Erythroblast (primary cell): ENCODE results near the gene DIPK1B.
"Not testable (repeated sequence)": the region's sequence is repeated elsewhere in the genome, so short reads cannot be mapped to it uniquely, and the experiment has no call there.

ENCODE experiments used
- DNase-seq, 2 experiments: peaks; one replicate each; lab custom pipeline; 2025; lab: John Stamatoyannopoulos, UW
- GATA1 ChIP-seq: IDR thresholded peaks from 2 replicates; pipeline ENCODE4 v1.6.1; 2011; ENCODE audit warnings: low read depth, mild to moderate bottlenecking, control low read depth, low read length, moderate library complexity
- POLR2A ChIP-seq: IDR thresholded peaks from 2 replicates; pipeline ENCODE4 v1.6.1; 2011; ENCODE audit warnings: mild to moderate bottlenecking, low read length

DIPK1B gene

DNA sequence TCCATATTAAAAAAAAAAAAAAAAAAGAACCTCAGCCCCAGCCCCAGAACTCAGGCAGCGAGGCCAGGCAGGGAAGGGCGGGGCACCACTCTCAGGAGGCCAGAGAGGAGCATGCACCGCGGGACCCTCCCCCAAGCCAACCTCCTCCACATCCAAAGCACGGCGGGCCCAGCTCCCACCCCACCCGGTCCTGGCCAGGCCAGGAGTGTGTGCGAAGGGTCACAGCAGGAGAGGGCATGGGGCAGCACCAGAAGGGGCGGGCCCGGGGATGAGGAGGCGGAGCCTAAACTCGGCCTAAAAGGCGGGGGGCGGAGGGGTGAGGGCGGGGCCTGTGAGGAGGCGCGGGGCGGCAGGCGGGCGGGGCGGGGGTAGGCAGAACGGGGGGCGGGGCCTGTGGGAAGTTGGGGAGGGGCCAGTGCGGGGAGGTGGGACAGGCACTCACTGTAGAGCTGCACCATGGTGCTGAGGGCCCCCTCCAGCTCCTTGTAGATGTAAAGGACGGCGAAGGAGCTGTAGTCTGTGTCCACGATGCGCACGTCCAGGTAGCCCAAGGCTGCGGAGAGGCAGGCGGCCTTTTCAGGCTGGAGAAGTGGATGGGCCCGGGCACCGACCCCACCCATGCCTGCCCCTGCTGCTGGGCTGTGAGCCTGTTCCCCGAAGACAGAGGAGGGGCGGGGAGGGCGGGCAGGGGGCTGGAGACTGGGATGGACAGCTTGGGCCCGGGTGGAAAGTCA is 50.7 kb downstream of the DIPK1B start:
- peak; percentile 73 to 76 for DNase-seq
- TF ChIP-seq POLR2A (no peak), GATA1 (no peak)

DNA sequence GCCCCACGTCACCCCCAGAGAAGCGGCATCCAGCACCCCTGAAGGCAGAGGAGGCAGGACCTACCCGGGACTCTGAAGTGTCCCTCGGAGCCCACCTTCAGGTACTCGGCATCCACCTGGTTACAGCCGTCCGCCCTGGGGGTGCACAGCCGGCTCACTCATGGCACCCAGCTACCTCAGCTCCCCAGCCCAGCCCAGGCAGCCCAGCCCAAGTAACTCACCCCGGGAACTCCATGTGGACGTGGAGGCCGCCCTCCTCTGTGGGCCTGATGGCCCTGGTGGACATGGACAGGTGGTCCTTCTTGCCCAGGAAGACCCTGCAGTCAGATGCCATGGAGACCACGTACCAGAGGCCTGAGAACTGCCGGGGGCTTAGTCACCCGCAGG is 51.3 kb downstream of the DIPK1B start:
- TF ChIP-seq GATA1: no peak
- no peak for TF ChIP-seq POLR2A
- DNase-seq: no peak

DNA sequence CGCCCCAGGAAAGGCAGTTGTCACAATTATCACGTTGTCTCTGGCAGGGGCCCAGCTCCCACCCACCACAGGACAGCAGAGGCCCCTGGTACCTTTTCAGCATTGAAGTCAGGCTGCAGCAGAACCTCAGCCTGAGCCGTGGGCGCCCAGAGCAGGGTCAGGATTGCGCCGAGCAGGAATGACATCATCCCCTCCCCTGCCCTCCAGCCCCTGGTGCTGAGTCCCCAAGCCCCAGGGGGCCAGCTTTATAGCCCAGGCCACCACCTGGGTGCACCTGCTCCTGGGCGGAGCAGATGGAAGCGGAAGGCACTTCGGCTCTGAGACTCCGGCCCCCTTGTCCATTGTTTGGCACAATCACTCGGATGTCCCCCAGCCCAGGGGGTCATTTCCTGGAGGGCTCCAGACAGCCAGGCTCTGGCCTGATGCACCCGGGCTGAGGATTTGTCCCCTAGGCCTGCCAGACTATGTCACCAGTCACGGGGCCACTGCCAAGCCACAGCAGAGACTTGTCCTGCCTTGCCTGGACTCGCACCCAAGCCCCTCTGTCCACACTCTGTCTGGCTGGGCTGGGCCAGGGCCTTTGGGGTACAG is 52.0 kb downstream of the DIPK1B start, which contains the start of gene LCN15:
TSS of gene LCN15 (minus strand) at position 218 of the 591 bp plus-strand sequence. CDS start at position 188, 30 bp downstream.
- no peak for DNase-seq
- no peak for TF ChIP-seq POLR2A
- TF ChIP-seq GATA1: no peak

DNA sequence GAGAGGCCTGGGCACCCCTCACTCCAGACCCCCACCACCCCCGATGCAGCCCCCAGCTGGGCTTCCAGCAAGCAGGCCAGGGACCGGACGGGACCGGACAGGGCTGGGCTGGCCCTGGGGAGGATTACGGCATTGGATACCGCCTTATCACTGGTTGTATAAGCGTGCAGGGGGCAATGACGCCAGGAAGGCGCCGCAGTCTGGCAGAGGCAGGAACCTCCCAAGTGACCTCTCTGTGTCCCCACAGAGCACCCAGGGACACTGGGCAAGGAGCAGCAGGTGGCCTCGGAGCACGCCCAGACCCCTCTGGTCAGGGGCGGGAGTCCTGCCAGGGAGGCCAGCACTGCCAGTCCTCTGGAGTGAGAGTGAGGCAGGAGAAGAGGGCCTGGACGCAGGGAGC is 52.7 kb downstream of the DIPK1B start:
- TF ChIP-seq GATA1: no peak
- no peak for TF ChIP-seq POLR2A
- no peak for DNase-seq

DNA sequence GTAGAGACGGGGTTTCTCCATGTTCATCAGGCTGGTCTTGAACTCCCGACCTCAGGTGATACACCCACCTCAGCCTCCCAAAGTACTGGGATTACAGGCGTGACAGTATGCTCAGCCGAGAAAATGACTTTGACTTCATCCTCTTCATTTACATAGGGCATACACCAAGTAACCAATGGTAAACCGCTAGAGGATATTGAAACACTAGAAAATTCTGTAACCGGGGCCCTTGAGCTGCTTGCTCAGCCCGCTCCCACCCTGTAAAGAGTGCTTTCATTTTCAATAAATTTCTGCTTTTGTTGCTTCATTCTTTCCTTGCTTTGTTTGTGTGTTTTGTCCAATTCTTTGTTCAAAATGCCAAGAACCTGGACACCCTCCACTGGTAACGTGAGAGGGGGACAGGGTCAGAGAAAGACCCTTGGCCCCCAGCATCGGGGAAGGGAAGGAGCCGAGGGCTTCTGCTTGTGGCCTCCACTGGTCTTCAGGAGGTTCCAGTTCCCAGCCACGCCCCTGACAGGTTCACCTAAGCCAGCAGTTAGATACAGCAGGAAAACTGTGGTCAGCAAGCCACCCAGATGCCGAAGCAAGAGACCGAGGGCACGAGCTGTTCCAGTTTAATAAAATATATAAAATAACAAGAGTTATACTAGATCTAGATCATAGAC is 53.5 kb downstream of the DIPK1B start:
- not testable (repeated sequence) for DNase-seq

DNA sequence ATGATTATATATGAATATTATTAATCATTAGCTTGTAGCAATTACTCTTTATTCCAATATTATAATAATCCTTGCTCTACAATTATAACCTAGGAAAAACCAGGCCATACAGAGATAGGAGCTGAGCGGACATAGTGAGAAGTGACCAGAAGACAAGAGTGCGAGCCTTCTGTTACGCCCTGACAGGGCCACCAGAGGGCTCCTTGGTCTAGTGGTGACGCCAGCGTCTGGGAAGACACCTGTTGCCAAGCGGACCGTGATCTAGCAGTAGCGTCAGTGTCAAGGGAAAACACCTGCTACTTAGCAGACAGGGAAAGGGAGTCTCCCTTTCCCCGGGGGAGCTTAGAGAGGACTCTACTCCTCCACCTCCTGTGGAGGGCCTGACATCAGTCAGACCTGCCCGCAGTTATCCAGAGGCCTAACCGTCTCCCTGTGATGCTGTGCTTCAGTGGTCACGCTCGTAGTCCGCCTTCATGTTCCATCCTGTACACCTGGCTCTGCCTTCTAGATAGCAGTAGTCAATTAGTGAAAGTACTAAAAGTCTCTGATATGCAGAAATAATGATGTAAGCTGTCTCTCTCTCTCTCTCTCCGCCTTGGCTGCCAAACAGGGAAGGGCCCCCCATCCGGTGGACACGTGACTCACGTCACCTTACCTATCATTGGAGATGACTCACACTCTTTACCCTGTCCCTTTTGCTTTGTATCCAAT is 54.2 kb downstream of the DIPK1B start:
- DNase-seq: peak; percentile 53 to 62

DNA sequence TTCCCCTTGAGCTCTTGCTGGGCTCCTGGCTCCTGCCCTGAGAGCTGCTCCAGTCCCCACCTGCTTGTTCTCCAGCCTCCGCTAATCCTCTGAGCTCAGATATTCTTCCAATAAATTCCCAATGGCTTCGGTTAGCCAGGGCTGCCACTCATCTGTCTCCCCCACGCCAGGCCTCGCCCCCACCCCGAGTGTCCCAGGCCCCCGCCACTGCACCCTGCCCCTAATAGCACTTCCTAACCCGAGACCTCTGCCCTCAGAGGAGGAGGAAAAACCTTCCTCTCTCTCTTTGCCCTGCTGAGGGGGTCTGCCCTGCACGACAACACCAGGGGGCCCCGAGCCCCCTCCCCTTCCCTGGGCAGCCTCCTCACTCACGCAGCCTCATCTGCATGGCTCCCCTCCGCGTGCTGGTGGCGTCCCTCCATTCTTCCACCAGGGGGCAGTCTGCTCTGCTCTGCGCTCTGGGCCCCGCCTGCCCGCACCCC is 57.4 kb downstream of the DIPK1B start:
- DNase-seq: peak; percentile 60 to 64
- TF ChIP-seq POLR2A (no peak), GATA1 (no peak)

DNA sequence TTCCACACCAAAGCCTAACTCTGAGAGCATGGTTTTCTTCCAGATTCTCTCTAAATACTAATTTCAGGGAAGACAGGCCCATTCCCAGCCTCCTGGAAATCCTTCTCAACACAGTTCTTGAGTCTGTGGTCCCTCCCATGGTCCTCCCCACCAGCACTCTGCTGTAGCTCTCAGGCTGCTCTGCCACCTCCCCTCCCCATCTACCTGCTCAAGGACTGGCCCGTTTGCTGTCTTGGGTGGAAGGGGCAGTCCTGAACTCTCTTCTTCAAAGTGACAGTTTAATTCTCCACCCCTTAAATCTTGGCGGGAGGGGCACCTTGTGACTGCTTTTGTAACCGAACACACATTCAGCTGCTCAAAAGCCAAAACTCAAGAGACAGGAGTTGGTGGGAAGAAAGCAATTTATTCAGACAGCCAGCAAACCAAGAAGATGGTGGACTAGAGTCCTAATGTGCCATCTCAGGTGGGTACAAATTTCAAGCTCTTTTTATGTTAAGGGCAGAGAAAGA is 59.6 kb downstream of the DIPK1B start:
- TF ChIP-seq GATA1 (no peak), POLR2A (no peak)

DNA sequence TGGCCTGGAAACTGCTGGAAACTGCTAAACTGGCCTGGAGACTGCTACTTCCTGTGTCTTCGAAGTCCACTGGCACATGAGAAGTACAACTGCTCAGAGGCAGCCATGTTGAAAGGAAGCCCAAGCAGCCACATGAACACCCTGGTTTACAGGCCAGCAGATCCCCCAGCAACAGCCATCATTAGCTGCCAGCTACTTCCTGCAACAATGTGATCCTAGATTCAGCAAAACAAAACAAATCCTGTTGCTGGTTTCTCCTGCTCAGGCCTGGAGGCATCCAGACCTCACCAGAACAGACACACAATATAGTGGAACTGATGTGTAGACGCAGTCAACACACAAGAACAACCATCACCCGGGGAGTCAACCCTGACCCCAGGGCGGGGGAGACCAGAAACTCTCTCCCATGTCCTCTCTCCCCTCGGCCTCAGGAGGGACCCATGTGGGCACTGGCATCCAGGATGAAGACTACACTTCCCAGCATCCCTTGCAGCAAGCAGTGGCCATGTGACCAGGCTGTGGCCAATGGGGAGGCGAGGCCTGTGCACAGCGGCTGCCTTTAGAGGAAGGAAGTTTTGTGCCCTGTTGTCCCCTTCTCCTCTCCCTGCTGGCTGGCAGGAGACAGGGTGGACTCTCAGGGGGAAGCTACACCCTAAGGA is 61.1 kb downstream of the DIPK1B start:
- TF ChIP-seq GATA1: no peak
- TF ChIP-seq POLR2A: no peak
- DNase-seq: peak; percentile 29 to 53

More for the DNA sequence above, 59.6 kb downstream of the DIPK1B start:
- peak in 1 of 2 experiments; percentile 42 for DNase-seq
